ENCODE results near the gene PDGFC. TPM values are rescaled to one million over a fixed set of nuclear protein-coding genes. Genes with fewer than 3 reads are reported as not detected.

The PDGFC gene
- total RNA-seq, 2 experiments from 2014 or later, result not detected

DNA sequence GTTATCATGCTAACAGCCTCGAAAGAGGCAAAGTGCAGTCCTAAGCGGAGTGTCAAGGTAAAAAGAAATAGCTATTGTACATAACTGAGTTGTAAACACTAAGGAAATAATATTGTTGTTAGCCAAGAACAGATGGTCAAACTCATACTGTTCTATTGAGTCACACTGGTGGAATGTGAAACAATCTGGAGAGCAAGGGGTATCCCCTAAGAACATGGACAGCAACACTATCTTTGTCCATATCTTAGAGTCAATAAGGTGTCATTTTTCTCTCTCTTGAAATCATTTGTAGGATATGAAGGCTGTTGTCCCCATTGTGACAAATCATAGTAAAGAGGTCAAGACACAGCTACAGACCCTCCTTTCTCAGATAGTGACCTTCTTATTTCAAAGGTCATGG lies 4.5 kb upstream of the PDGFC start:
- Histone ChIP-seq H3K4me2 (ENCODE audit: low read length) (no peak overlapping the region), H3K9me2 (ENCODE audit: insufficient read depth, low read length) (no peaks in the 10 kb centered on the region), H4K20me1 (ENCODE audit: insufficient read depth, low read length) (no peaks in the 10 kb centered on the region), H3K79me2 (ENCODE audit: insufficient read depth, low read depth, low read length) (no peaks in the 10 kb centered on the region), H3K36me3 (ENCODE audit: insufficient read depth, low read length) (no peaks in the 10 kb centered on the region), H3K4me3 (ENCODE audit: low read depth, low read length, poor library complexity, severe bottlenecking) (no peak overlapping the region), H2AFZ (ENCODE audit: low read length) (no peak overlapping the region), H3K9me3 (ENCODE audit: low read length) (no peaks in the 10 kb centered on the region), H3K4me1 (ENCODE audit: insufficient read depth, low read length, poor library complexity, severe bottlenecking) (no peaks in the 10 kb centered on the region), H3K27ac (ENCODE audit: low read depth, low read length, poor library complexity, severe bottlenecking) (no peak overlapping the region)
- BruUV-seq (replicated peaks), result no TSS peak
- DNase-seq (ENCODE audit: low spot score), result no peak
- ChIA-PET POLR2A (no interaction called here), CTCF (ENCODE audit: unreplicated experiment) (no interaction called here)
- intact Hi-C loops (cut with micrococcal nuclease; ENCODE audit: unreplicated experiment), result no loop called here
- TF ChIP-seq, protein P1, sequence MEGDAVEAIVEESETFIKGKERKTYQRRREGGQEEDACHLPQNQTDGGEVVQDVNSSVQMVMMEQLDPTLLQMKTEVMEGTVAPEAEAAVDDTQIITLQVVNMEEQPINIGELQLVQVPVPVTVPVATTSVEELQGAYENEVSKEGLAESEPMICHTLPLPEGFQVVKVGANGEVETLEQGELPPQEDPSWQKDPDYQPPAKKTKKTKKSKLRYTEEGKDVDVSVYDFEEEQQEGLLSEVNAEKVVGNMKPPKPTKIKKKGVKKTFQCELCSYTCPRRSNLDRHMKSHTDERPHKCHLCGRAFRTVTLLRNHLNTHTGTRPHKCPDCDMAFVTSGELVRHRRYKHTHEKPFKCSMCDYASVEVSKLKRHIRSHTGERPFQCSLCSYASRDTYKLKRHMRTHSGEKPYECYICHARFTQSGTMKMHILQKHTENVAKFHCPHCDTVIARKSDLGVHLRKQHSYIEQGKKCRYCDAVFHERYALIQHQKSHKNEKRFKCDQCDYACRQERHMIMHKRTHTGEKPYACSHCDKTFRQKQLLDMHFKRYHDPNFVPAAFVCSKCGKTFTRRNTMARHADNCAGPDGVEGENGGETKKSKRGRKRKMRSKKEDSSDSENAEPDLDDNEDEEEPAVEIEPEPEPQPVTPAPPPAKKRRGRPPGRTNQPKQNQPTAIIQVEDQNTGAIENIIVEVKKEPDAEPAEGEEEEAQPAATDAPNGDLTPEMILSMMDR (conservative IDR thresholded peaks at IDR 0.05; ENCODE audit: low read length), result no peak
- TF ChIP-seq EZH2phosphoT487 (IDR thresholded peaks at IDR 0.05; ENCODE audit: borderline replicate concordance, low read depth, low read length), result no peak

DNA sequence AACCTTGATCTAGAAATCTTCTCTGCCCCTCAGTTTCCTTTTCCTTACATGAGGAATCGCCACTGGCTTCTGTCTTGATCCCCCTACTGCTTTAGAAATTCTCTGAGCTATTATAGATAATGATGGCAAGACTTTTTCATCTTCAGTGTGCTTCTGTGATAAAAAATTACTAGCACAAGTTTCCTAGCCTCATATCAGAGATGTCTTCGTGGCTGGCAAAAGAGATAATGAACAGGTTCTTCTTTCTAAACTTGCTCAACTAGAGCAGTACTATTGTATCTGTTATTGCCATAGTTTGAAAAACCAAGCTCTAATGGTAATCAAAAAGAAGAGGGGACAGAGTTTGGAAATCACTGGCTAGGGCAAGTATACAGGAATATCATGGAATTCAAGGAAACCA lies 4.1 kb upstream of the PDGFC start:
- Histone ChIP-seq H3K36me3 (ENCODE audit: insufficient read depth, low read length) (no peaks in the 10 kb centered on the region), H3K27ac (ENCODE audit: low read depth, low read length, poor library complexity, severe bottlenecking) (no peak overlapping the region), H4K20me1 (ENCODE audit: insufficient read depth, low read length) (no peaks in the 10 kb centered on the region), H3K9me3 (ENCODE audit: low read length) (no peaks in the 10 kb centered on the region), H3K4me3 (ENCODE audit: low read depth, low read length, poor library complexity, severe bottlenecking) (no peak overlapping the region), H3K79me2 (ENCODE audit: insufficient read depth, low read depth, low read length) (no peaks in the 10 kb centered on the region), H2AFZ (ENCODE audit: low read length) (no peak overlapping the region), H3K4me1 (ENCODE audit: insufficient read depth, low read length, poor library complexity, severe bottlenecking) (no peaks in the 10 kb centered on the region), H3K9me2 (ENCODE audit: insufficient read depth, low read length) (no peaks in the 10 kb centered on the region), H3K4me2 (ENCODE audit: low read length) (no peak overlapping the region)
- DNase-seq (ENCODE audit: low spot score), result no peak
- BruUV-seq (replicated peaks), result no TSS peak
- intact Hi-C loops (cut with micrococcal nuclease; ENCODE audit: unreplicated experiment), result no loop called here
- ChIA-PET POLR2A (no interaction called here), CTCF (ENCODE audit: unreplicated experiment) (no interaction called here)
- TF ChIP-seq, protein P1 (conservative IDR thresholded peaks at IDR 0.05; ENCODE audit: low read length), result no peak
- no peak for TF ChIP-seq EZH2phosphoT487 (IDR thresholded peaks at IDR 0.05; ENCODE audit: borderline replicate concordance, low read depth, low read length)

DNA sequence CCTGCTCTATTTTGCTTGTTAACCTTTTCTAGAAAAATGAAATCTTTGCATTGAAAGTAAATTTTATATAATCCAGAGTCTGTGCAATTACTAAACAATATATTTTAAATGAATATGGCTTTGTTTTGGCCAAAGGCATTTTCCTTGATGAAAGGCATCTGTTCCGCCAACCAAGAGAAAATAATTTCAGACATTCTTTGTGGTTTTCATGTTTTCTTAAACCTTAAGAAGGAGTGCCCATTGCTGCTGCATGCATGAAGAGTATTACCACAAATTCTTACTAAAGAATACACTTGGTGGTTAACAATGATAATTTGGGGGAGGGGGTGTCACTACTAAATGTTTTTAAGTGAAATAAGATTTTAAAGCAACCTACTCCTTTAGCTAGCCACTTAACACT lies 2.7 kb upstream of the PDGFC start:
- H3K27ac ChIP-seq (ENCODE audit: low read depth, low read length, poor library complexity, severe bottlenecking), result no peak overlapping the region
- DNase-seq (ENCODE audit: low spot score), result no peak
- H3K9me2 ChIP-seq (ENCODE audit: insufficient read depth, low read length), result no peaks in the 10 kb centered on the region
- intact Hi-C loops (cut with micrococcal nuclease; ENCODE audit: unreplicated experiment), result no loop called here
- no peaks in the 10 kb centered on the region for H3K9me3 ChIP-seq (ENCODE audit: low read length)
- H3K79me2 ChIP-seq (ENCODE audit: insufficient read depth, low read depth, low read length), result no peaks in the 10 kb centered on the region
- no peak overlapping the region for H2AFZ ChIP-seq (ENCODE audit: low read length)
- CTCF ChIA-PET (ENCODE audit: unreplicated experiment), result no interaction called here
- no peak overlapping the region for H3K4me2 ChIP-seq (ENCODE audit: low read length)
- POLR2A ChIA-PET, result no interaction called here
- no peak overlapping the region for H3K4me3 ChIP-seq (ENCODE audit: low read depth, low read length, poor library complexity, severe bottlenecking)
- no peaks in the 10 kb centered on the region for H3K4me1 ChIP-seq (ENCODE audit: insufficient read depth, low read length, poor library complexity, severe bottlenecking)
- TF ChIP-seq, protein P1 (conservative IDR thresholded peaks at IDR 0.05; ENCODE audit: low read length), result no peak
- TF ChIP-seq EZH2phosphoT487 (IDR thresholded peaks at IDR 0.05; ENCODE audit: borderline replicate concordance, low read depth, low read length), result no peak
- no peaks in the 10 kb centered on the region for H4K20me1 ChIP-seq (ENCODE audit: insufficient read depth, low read length)
- H3K36me3 ChIP-seq (ENCODE audit: insufficient read depth, low read length), result no peaks in the 10 kb centered on the region
- BruUV-seq (replicated peaks), result no TSS peak

Data from OCI-LY7 (cell line).